GM23248 (cell line): ENCODE measurements around the gene NIPA2. TPM values are rescaled to one million over a fixed set of nuclear protein-coding genes. Genes with fewer than 3 reads are reported as not detected.

Experiments used
- DNase-seq: peaks from one replicate; pipeline ENCODE4 v3.0.0-alpha.2; 2015
- H2AFZ ChIP-seq: fragments of 200-600 bp; sonication (generic); 2 replicates; pipeline ENCODE4 v1.6.1; 2016; ENCODE audit warnings: antibody characterized with exemption
- H3F3A ChIP-seq: fragments of 200-600 bp; sonication (generic); 2 replicates; pipeline ENCODE4 v1.6.1; 2016; ENCODE audit warnings: mild to moderate bottlenecking, antibody characterized with exemption, mixed run types; ENCODE audit not compliant: insufficient read depth
- H3K27ac ChIP-seq: fragments of 200-600 bp; sonication (generic); 2 replicates; pipeline ENCODE4 v1.5.1; 2016; ENCODE audit warnings: mild to moderate bottlenecking
- H3K27me3 ChIP-seq: fragments of 200-600 bp; sonication (generic); replicated peaks from 2 replicates; pipeline ENCODE4 v1.6.1; 2016; ENCODE audit warnings: mild to moderate bottlenecking; ENCODE audit not compliant: insufficient read depth
- H3K36me3 ChIP-seq: fragments of 200-600 bp; sonication (generic); 2 replicates; pipeline ENCODE4 v1.6.1; 2016; ENCODE audit warnings: low read depth, mild to moderate bottlenecking
- H3K4me1 ChIP-seq: fragments of 200-600 bp; sonication (generic); 2 replicates; pipeline ENCODE4 v1.6.1; 2016; ENCODE audit warnings: mild to moderate bottlenecking; ENCODE audit not compliant: insufficient read depth
- H3K4me2 ChIP-seq: fragments of 200-600 bp; sonication (generic); one replicate; pipeline ENCODE4 v1.6.1; 2016; ENCODE audit warnings: mild to moderate bottlenecking; ENCODE audit not compliant: unreplicated experiment
- H3K4me3 ChIP-seq: fragments of 200-600 bp; sonication (generic); 2 replicates; pipeline ENCODE4 v1.5.1; 2016; ENCODE audit warnings: mild to moderate bottlenecking
- H3K79me2 ChIP-seq: fragments of 200-600 bp; sonication (generic); 2 replicates; pipeline ENCODE4 v1.6.1; 2016; ENCODE audit warnings: mild to moderate bottlenecking; ENCODE audit not compliant: insufficient read depth
- H3K9ac ChIP-seq: fragments of 200-600 bp; sonication (generic); 2 replicates; pipeline ENCODE4 v1.6.1; 2016; ENCODE audit warnings: mild to moderate bottlenecking
- H3K9me2 ChIP-seq: fragments of 200-600 bp; sonication (generic); 2 replicates; pipeline ENCODE4 v1.6.1; 2016; ENCODE audit warnings: mixed run types, mild to moderate bottlenecking, moderate library complexity; ENCODE audit not compliant: insufficient read depth
- H3K9me3 ChIP-seq: fragments of 200-600 bp; sonication (generic); one replicate; pipeline ENCODE4 v1.6.1; 2017; ENCODE audit warnings: low read depth
- H4K20me1 ChIP-seq: fragments of 200-600 bp; sonication (generic); 2 replicates; pipeline ENCODE4 v1.6.0; 2016; ENCODE audit not compliant: insufficient read depth
- EZH2 ChIP-seq: fragments of 200-600 bp; sonication (generic); IDR thresholded peaks from 2 replicates; pipeline ENCODE4 v1.6.1; 2018; ENCODE audit warnings: antibody characterized with exemption, mild to moderate bottlenecking; ENCODE audit not compliant: insufficient read depth, poor library complexity, severe bottlenecking
- EZH2phosphoT487 ChIP-seq: fragments of 200-600 bp; sonication (generic); IDR thresholded peaks from 2 replicates; pipeline ENCODE4 v1.6.1; 2018; ENCODE audit warnings: antibody characterized with exemption, moderate library complexity, mild to moderate bottlenecking, low read depth; ENCODE audit not compliant: insufficient read depth
- WGBS, 2 experiments: methylation state at CpG; one replicate each; pipeline ENCODE4 v1.1.6; 2015 to 2017; ENCODE audit warnings: low lambda C conversion rate in 2 of 2, low coverage in 1 of 2; ENCODE audit errors: missing lambda C conversion rate in 2 of 2; 5-methylcytosine and 5-hydroxymethylcytosine counted together
- in situ Hi-C: fragments of 300-500 bp; cut with MboI; formaldehyde crosslinking; loops from 2 replicates; pipeline ENCODE4 v1.15.0; 2020
- polyA plus RNA-seq: library from polyadenylated mRNA; unstranded; fragments of >200 nt; fragmentation: Nextera tagmentation; extraction: Ambion mirVana; gene quantifications from 2 replicates; pipeline ENCODE4 v1.2.1, GENCODE V29; 2016
- total RNA-seq: library from RNA; depleted of rRNA; stranded (reverse); fragments of >200 nt; shearing (Covaris generic); gene quantifications from 2 replicates; pipeline ENCODE4 v1.2.3, GENCODE V29; 2014

Gene NIPA2
- total and polyA plus RNA-seq, 2 experiments from 2014 or later = 74.9 to 100 TPM

DNA sequence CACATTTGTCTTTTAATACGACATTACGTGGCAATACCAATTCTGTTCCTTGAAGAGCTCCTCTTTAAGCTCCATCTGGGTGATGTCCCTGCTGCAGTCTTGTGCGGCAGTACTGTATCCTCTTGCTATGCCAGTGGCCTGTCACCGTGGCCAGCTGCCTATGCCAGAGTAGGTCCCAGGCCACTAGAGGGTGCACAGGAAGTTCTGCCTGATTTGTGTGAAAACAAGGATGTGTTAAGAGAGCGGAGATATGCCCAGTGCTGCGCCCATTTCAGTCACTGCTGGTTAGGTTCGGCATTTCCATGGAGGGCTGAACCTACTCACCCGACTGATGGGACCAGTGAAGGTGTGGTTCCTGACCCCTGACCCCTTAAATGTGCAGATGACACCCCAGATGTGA is 26.8 kb upstream of the NIPA2 start:
- Histone ChIP-seq H3K9me3 (no peaks in the 10 kb centered on the region), H3K27me3 (no peaks in the 10 kb centered on the region), H2AFZ (no peak overlapping the region), H3K27ac (no peak overlapping the region), H4K20me1 (no peaks in the 10 kb centered on the region), H3K36me3 (no peaks in the 10 kb centered on the region), H3K4me1 (no peaks in the 10 kb centered on the region), H3F3A (no peaks in the 10 kb centered on the region), H3K4me2 (no peak overlapping the region), H3K79me2 (no peaks in the 10 kb centered on the region), H3K4me3 (no peak overlapping the region), H3K9ac (no peak overlapping the region), H3K9me2 (no peaks in the 10 kb centered on the region)
- WGBS, 2 experiments = 75 to 82% methylated on average over 8 of the region's 8 CpGs
- in situ Hi-C loops = no loop called here
- peak; percentile 30 for DNase-seq
- TF ChIP-seq EZH2phosphoT487 = no peak
- no peak for TF ChIP-seq EZH2

GRCh38 chr15:22813844-22814243 is 24.6 kb upstream of the NIPA2 start:
- H3K9me3 ChIP-seq = no peaks in the 10 kb centered on the region
- 84 to 90% methylated on average over 3 of the region's 3 CpGs for whole genome bisulfite sequencing, 2 experiments
- no peak overlapping the region for H3K9ac ChIP-seq
- no peaks in the 10 kb centered on the region for H4K20me1 ChIP-seq
- H2AFZ ChIP-seq = no peak overlapping the region
- H3K79me2 ChIP-seq = no peaks in the 10 kb centered on the region
- no peak for DNase-seq
- no peak for TF ChIP-seq EZH2phosphoT487
- TF ChIP-seq EZH2 = no peak
- no peaks in the 10 kb centered on the region for H3F3A ChIP-seq
- H3K36me3 ChIP-seq = no peaks in the 10 kb centered on the region
- no peak overlapping the region for H3K27ac ChIP-seq
- H3K27me3 ChIP-seq = no peaks in the 10 kb centered on the region
- no peak overlapping the region for H3K4me2 ChIP-seq
- no peaks in the 10 kb centered on the region for H3K4me1 ChIP-seq
- no peak overlapping the region for H3K4me3 ChIP-seq
- in situ Hi-C loops = no loop called here
- no peaks in the 10 kb centered on the region for H3K9me2 ChIP-seq

GRCh38 chr15:22815766-22816165 is 22.7 kb upstream of the NIPA2 start:
- Histone ChIP-seq H3K4me2 (no peak overlapping the region), H3K4me1 (no peaks in the 10 kb centered on the region), H3K27ac (no peak overlapping the region), H3K4me3 (no peak overlapping the region), H3F3A (no peaks in the 10 kb centered on the region), H3K9ac (no peak overlapping the region), H3K9me3 (no peaks in the 10 kb centered on the region), H3K9me2 (no peaks in the 10 kb centered on the region), H3K36me3 (no peaks in the 10 kb centered on the region), H3K27me3 (no peaks in the 10 kb centered on the region), H4K20me1 (no peaks in the 10 kb centered on the region), H3K79me2 (no peaks in the 10 kb centered on the region), H2AFZ (no peak overlapping the region)
- no peak for TF ChIP-seq EZH2
- TF ChIP-seq EZH2phosphoT487 = no peak
- no peak for DNase-seq
- WGBS, 2 experiments = 81 to 90% methylated on average over 1 of the region's 1 CpG
- in situ Hi-C loops = no loop called here

DNA sequence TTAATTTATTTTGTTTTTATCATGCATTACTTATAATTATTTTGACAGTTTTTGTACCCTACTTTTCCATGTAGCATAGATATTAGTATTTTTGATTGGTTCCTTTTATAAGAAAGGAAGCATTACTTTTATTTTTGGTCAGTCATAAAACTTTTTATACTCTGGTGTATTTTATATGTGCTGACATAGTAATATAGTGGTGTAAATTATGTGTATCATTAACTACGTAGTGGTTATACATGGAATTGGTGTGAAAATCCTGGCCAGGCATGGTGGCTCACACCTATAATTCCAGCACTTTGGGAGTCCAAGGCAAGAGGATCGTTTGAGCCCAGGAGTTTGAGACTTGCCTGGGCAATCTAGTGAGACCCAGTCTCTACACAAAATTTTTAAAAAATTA is 18.8 kb upstream of the NIPA2 start:
- Histone ChIP-seq H3K4me2 (no peak overlapping the region), H3K9ac (no peak overlapping the region), H3K9me3 (no peaks in the 10 kb centered on the region), H2AFZ (no peak overlapping the region), H3K4me3 (no peak overlapping the region), H3K79me2 (no peaks in the 10 kb centered on the region), H3F3A (no peaks in the 10 kb centered on the region), H3K27me3 (no peaks in the 10 kb centered on the region), H3K36me3 (no peaks in the 10 kb centered on the region; the same call in 1 of the 2 replicates), H4K20me1 (no peaks in the 10 kb centered on the region), H3K4me1 (no peaks in the 10 kb centered on the region), H3K27ac (no peak overlapping the region), H3K9me2 (no peaks in the 10 kb centered on the region)
- TF ChIP-seq EZH2 (no peak), EZH2phosphoT487 (no peak)
- 89 to 98% methylated on average over 2 of the region's 2 CpGs for WGBS, 2 experiments
- no peak for DNase-seq
- in situ Hi-C loops = no loop called here

DNA sequence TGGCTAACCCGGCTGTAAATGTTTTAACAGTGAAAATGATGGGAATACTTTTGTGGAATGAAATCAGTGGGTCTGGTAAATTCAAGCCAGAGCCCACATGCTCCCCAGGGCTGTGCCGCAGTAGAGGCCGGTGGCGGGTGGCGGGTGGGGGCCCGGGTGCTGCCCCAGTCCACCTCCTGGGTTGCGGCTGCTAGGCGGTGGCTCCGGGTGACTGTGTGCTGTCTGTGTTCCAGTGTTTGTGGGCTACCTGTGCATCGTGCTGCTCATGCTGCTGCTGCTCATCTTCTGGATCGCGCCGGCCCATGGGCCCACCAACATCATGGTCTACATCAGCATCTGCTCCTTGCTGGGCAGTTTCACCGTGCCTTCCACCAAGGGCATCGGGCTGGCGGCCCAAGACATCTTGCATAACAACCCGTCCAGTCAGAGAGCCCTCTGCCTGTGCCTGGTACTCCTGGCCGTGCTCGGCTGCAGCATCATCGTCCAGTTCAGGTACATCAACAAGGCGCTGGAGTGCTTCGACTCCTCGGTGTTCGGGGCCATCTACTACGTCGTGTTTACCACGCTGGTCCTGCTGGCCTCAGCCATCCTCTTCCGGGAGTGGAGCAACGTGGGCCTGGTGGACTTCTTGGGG is 14.9 kb upstream of the NIPA2 start:
- WGBS, 2 experiments = 95 to 97% methylated on average over 28 to 29 of the region's 29 CpGs
- Histone ChIP-seq H3K4me1 (no peaks in the 10 kb centered on the region), H4K20me1 (no peaks in the 10 kb centered on the region), H3K9me3 (no peaks in the 10 kb centered on the region), H2AFZ (no peak overlapping the region), H3K4me3 (no peak overlapping the region), H3K27ac (no peak overlapping the region), H3K9me2 (no peaks in the 10 kb centered on the region), H3K4me2 (no peak overlapping the region), H3K9ac (no peak overlapping the region), H3K79me2 (no peaks in the 10 kb centered on the region), H3K36me3 (no peaks in the 10 kb centered on the region; the same call in 1 of the 2 replicates), H3F3A (no peaks in the 10 kb centered on the region), H3K27me3 (no peaks in the 10 kb centered on the region)
- TF ChIP-seq EZH2phosphoT487 (no peak), EZH2 (no peak)
- in situ Hi-C loops = no loop called here
- no peak for DNase-seq
